Right forelimb (tissue), 1 donor: ENCODE data around the gene PCAT7.
A peak's percentile ranks its signal among the peaks of the same experiment; 100 is the strongest.
"Not testable (repeated sequence)": the region's sequence is repeated elsewhere in the genome, so short reads cannot be mapped to it uniquely, and the experiment has no call there.

Experiments
- DNase-seq: peaks from one replicate; pipeline ENCODE4 v3.0.0-alpha.2; 2018

The PCAT7 gene

GRCh38 chr9:94564279-94564678 lies 9.4 kb downstream of the PCAT7 start:
- DNase-seq = not testable (repeated sequence)

GRCh38 chr9:94566550-94566949 lies 11.7 kb downstream of the PCAT7 start:
- DNase-seq = no peak

- no peak for DNase-seq
Measured at GRCh38 chr9:94567271-94567670, 12.4 kb downstream of the PCAT7 start.

GRCh38 chr9:94568250-94568889 lies 13.5 kb downstream of the PCAT7 start:
- no peak for DNase-seq

GRCh38 chr9:94568972-94569712 lies 14.3 kb downstream of the PCAT7 start:
- DNase-seq = no peak

- DNase-seq = no peak
Measured at GRCh38 chr9:94576131-94576530, 21.2 kb downstream of the PCAT7 start.

- no peak for DNase-seq
Measured at GRCh38 chr9:94577036-94577435, 22.2 kb downstream of the PCAT7 start.

- no peak for DNase-seq
Measured at GRCh38 chr9:94577571-94577970, 22.7 kb downstream of the PCAT7 start.

GRCh38 chr9:94581728-94582127 lies 26.8 kb downstream of the PCAT7 start:
- DNase-seq = no peak

- DNase-seq = no peak
Measured at GRCh38 chr9:94584555-94584954, 29.7 kb downstream of the PCAT7 start.

GRCh38 chr9:94586316-94586715 lies 31.4 kb downstream of the PCAT7 start:
- DNase-seq = no peak

GRCh38 chr9:94586814-94587213 lies 31.9 kb downstream of the PCAT7 start:
- no peak for DNase-seq

- DNase-seq = no peak
Measured at GRCh38 chr9:94588681-94589080, 33.8 kb downstream of the PCAT7 start.

GRCh38 chr9:94591046-94591545 lies 36.2 kb downstream of the PCAT7 start:
- DNase-seq = not testable (repeated sequence)

- no peak for DNase-seq
Measured at GRCh38 chr9:94591876-94592275, 37.0 kb downstream of the PCAT7 start.

GRCh38 chr9:94592683-94593082 lies 37.8 kb downstream of the PCAT7 start:
- not testable (repeated sequence) for DNase-seq

GRCh38 chr9:94593459-94594345 lies 38.8 kb downstream of the PCAT7 start, which contains the start of gene FBP2:
FBP2 (minus strand) TSS chr9:94593824; CDS start chr9:94593726, 98 bp downstream.
- DNase-seq = no peak

- DNase-seq = no peak
Measured at GRCh38 chr9:94599102-94599501, 44.2 kb downstream of the PCAT7 start.

- DNase-seq = no peak
Measured at GRCh38 chr9:94600258-94600657, 45.4 kb downstream of the PCAT7 start.

- no peak for DNase-seq
Measured at GRCh38 chr9:94600715-94601114, 45.8 kb downstream of the PCAT7 start.

- DNase-seq = no peak
Measured at GRCh38 chr9:94602666-94603065, 47.8 kb downstream of the PCAT7 start.

- peak; percentile 92 for DNase-seq
Measured at GRCh38 chr9:94603259-94604160, 48.6 kb downstream of the PCAT7 start.
